ENCODE data around the gene RGR.
A peak's percentile ranks its signal among the peaks of the same experiment; 100 is the strongest.
"Not testable (repeated sequence)": the region's sequence is repeated elsewhere in the genome, so short reads cannot be mapped to it uniquely, and the experiment has no call there.

RGR gene

DNA sequence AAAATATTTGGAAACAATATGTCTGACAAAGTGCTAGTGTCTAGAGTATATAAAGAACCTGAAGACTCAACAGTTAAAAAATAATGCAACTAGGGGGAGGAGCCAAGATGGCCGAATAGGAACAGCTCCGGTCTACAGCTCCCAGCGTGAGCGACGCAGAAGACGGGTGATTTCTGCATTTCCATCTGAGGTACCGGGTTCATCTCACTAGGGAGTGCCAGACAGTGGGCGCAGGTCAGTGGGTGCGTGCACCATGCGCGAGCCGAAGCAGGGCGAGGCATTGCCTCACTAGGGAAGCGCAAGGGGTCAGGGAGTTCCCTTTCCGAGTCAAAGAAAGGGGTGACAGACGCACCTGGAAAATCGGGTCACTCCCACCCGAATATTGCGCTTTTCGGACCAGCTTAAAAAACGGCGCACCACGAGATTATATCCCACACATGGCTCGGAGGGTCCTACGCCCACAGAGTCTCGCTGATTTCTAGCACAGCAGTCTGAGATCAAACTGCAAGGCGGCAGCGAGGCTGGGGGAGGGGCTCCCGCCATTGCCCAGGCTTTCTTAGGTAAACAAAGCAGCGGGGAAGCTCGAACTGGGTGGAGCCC, 35.1 kb downstream of the RGR start:
- Histone ChIP-seq H3K4me3 (ENCODE audit: low read depth, low read length) (peak overlapping the region; percentile 55), H3K9ac (ENCODE audit: low read length) (peak overlapping the region; percentile 39)
- not testable (repeated sequence) for H3K36me3 ChIP-seq (ENCODE audit: control insufficient read depth, insufficient read depth, low read length); H3K27ac ChIP-seq (ENCODE audit: low read depth, low read length); H3K9me3 ChIP-seq (ENCODE audit: control insufficient read depth, insufficient read depth, low read depth, low read length); H3K27me3 ChIP-seq (ENCODE audit: control insufficient read depth, insufficient read depth, low read length); H3K4me1 ChIP-seq (ENCODE audit: control insufficient read depth, insufficient read depth, low read length)

DNA sequence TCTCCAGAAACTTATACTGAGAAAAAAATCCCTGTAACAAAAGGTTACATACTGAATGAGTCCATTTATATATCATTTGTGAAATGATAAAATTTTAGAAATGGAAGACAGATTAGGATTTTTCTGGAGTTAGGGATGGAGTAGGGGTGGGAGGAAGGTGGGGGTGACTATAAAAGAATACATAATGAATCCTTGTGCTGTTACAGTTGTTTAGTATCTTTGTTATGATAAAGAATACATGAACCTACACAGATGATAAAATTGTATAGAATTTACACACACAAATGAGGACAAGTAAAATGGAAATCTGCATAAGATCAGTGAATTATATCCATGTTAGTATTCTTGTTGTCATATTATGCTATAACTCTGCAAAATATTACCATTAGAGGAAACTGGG, 41.8 kb downstream of the RGR start:
- no peak overlapping the region for H3K27ac ChIP-seq (ENCODE audit: low read depth, low read length)
- H3K4me3 ChIP-seq (ENCODE audit: low read depth, low read length): no peak overlapping the region
- H3K36me3 ChIP-seq (ENCODE audit: control insufficient read depth, insufficient read depth, low read length): no peaks in the 10 kb centered on the region
- H3K27me3 ChIP-seq (ENCODE audit: control insufficient read depth, insufficient read depth, low read length): no peaks in the 10 kb centered on the region
- no peaks in the 10 kb centered on the region for H3K4me1 ChIP-seq (ENCODE audit: control insufficient read depth, insufficient read depth, low read length)
- H3K9me3 ChIP-seq (ENCODE audit: control insufficient read depth, insufficient read depth, low read depth, low read length): peaks cover 5% of the 10 kb centered on the region; the same call in 1 of the 2 replicates
- no peak overlapping the region for H3K9ac ChIP-seq (ENCODE audit: low read length)

DNA sequence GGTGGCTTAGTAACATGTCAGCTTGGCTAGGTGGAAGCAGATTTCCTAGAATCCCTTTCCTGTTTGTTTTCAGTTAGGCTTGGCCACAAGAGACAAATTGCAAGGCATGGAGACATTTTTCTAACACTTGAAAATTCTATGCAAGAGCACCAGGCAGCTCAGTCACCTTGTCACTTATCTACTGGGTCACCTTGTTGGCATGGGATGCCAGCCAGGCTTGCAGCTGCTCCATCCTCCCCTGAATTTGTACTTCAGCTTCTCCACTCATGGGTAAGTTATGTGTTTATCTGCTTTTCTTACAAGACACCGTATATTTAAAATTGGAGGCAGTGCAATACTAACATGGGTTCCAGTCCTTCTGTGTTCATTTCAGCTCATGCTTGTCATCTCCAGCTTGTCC, 43.3 kb downstream of the RGR start:
- peaks cover 5% of the 10 kb centered on the region; the same call in 1 of the 2 replicates for H3K9me3 ChIP-seq (ENCODE audit: control insufficient read depth, insufficient read depth, low read depth, low read length)
- H3K27ac ChIP-seq (ENCODE audit: low read depth, low read length): no peak overlapping the region
- H3K27me3 ChIP-seq (ENCODE audit: control insufficient read depth, insufficient read depth, low read length): no peaks in the 10 kb centered on the region
- no peaks in the 10 kb centered on the region for H3K36me3 ChIP-seq (ENCODE audit: control insufficient read depth, insufficient read depth, low read length)
- no peak overlapping the region for H3K4me3 ChIP-seq (ENCODE audit: low read depth, low read length)
- no peaks in the 10 kb centered on the region for H3K4me1 ChIP-seq (ENCODE audit: control insufficient read depth, insufficient read depth, low read length)
- no peak overlapping the region for H3K9ac ChIP-seq (ENCODE audit: low read length)

- H3K9ac ChIP-seq (ENCODE audit: low read length): no peak overlapping the region
- H3K36me3 ChIP-seq (ENCODE audit: control insufficient read depth, insufficient read depth, low read length): no peaks in the 10 kb centered on the region
- H3K4me1 ChIP-seq (ENCODE audit: control insufficient read depth, insufficient read depth, low read length): peaks cover 7% of the 10 kb centered on the region; the same call in 1 of the 2 replicates
- H3K27ac ChIP-seq (ENCODE audit: low read depth, low read length): no peak overlapping the region
- no peak overlapping the region for H3K4me3 ChIP-seq (ENCODE audit: low read depth, low read length)
- no peaks in the 10 kb centered on the region for H3K27me3 ChIP-seq (ENCODE audit: control insufficient read depth, insufficient read depth, low read length)
- peaks cover 5% of the 10 kb centered on the region; the same call in 1 of the 2 replicates for H3K9me3 ChIP-seq (ENCODE audit: control insufficient read depth, insufficient read depth, low read depth, low read length)
These were observed 44.8 kb downstream of the RGR start for GRCh38 chr10:84289521-84290200.

DNA sequence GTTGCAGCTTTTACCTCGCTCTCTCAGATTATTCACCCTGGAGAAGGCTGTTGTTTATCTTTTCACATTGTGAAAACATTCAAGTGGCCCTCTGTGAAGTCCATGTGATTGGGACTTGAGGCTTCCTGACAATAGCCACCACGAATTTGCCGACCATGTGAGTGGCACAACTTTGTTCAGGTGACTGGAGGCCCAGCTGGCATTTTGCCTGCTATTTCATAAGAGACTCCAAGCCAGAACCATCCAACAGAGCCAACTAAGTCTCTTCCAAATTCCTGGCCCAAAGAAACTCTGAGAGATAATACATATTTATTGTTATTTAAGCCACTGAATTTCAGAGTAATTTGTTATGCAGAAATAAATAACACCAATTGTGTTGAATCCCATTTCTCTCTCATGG, 45.4 kb downstream of the RGR start:
- Histone ChIP-seq H3K4me1 (ENCODE audit: control insufficient read depth, insufficient read depth, low read length) (peaks cover 7% of the 10 kb centered on the region; the same call in 1 of the 2 replicates), H3K9ac (ENCODE audit: low read length) (no peak overlapping the region), H3K4me3 (ENCODE audit: low read depth, low read length) (no peak overlapping the region), H3K9me3 (ENCODE audit: control insufficient read depth, insufficient read depth, low read depth, low read length) (peaks cover 5% of the 10 kb centered on the region; the same call in 1 of the 2 replicates), H3K27ac (ENCODE audit: low read depth, low read length) (no peak overlapping the region), H3K27me3 (ENCODE audit: control insufficient read depth, insufficient read depth, low read length) (no peaks in the 10 kb centered on the region), H3K36me3 (ENCODE audit: control insufficient read depth, insufficient read depth, low read length) (no peaks in the 10 kb centered on the region)

DNA sequence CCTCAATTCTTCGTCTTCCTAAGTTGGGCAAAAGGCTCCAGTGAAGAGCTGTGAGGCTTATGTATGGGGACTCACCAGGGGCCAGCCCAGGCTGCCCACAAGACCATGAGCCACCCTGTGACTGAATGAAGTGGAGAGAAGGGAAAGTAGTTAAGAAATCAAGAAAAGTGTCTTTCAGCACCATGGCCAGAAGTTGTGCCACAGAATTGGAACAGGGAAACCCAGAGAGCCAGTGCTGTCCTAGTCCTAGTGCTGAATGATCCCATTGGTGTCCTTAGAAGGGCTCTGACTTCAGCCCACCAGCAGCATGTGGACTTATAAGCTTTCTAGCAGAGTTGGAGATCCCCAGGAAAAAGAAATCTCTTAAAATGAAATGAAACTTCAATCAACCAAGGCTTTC, 46.5 kb downstream of the RGR start:
- H3K9ac ChIP-seq (ENCODE audit: low read length): no peak overlapping the region
- H3K4me3 ChIP-seq (ENCODE audit: low read depth, low read length): no peak overlapping the region
- H3K9me3 ChIP-seq (ENCODE audit: control insufficient read depth, insufficient read depth, low read depth, low read length): peaks cover under 1% of the 10 kb centered on the region; the same call in 1 of the 2 replicates
- H3K4me1 ChIP-seq (ENCODE audit: control insufficient read depth, insufficient read depth, low read length): peaks cover 15% of the 10 kb centered on the region
- H3K36me3 ChIP-seq (ENCODE audit: control insufficient read depth, insufficient read depth, low read length): no peaks in the 10 kb centered on the region
- no peak overlapping the region for H3K27ac ChIP-seq (ENCODE audit: low read depth, low read length)
- no peaks in the 10 kb centered on the region for H3K27me3 ChIP-seq (ENCODE audit: control insufficient read depth, insufficient read depth, low read length)

DNA sequence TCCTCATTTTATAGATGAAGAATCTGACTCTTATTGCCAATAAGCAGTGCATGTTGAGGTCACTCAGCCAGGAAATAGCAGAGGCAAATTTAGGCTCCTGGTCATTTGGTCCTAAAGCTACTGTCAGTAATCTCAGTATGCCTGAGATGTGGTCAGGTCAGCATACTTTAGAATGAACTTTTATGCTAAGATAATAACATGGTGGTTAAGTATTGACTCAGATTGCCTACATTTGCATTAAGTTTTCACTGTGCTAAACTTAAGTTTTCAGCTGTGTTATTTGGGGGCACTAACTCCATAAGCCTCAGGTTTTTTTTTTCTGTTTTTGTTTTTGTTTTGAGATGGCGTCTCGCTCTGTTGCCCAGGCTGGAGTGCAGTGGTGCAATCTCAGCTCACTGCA, 47.6 kb downstream of the RGR start:
- Histone ChIP-seq H3K27ac (ENCODE audit: low read depth, low read length) (no peak overlapping the region), H3K9ac (ENCODE audit: low read length) (no peak overlapping the region), H3K4me3 (ENCODE audit: low read depth, low read length) (no peak overlapping the region), H3K36me3 (ENCODE audit: control insufficient read depth, insufficient read depth, low read length) (no peaks in the 10 kb centered on the region), H3K4me1 (ENCODE audit: control insufficient read depth, insufficient read depth, low read length) (peaks cover 21% of the 10 kb centered on the region), H3K9me3 (ENCODE audit: control insufficient read depth, insufficient read depth, low read depth, low read length) (no peaks in the 10 kb centered on the region), H3K27me3 (ENCODE audit: control insufficient read depth, insufficient read depth, low read length) (no peaks in the 10 kb centered on the region)

GRCh38 chr10:84293171-84293570, 48.3 kb downstream of the RGR start:
- Histone ChIP-seq H3K4me3 (ENCODE audit: low read depth, low read length) (no peak overlapping the region), H3K27ac (ENCODE audit: low read depth, low read length) (no peak overlapping the region), H3K9ac (ENCODE audit: low read length) (no peak overlapping the region), H3K4me1 (ENCODE audit: control insufficient read depth, insufficient read depth, low read length) (peaks cover 21% of the 10 kb centered on the region), H3K27me3 (ENCODE audit: control insufficient read depth, insufficient read depth, low read length) (no peaks in the 10 kb centered on the region), H3K36me3 (ENCODE audit: control insufficient read depth, insufficient read depth, low read length) (no peaks in the 10 kb centered on the region), H3K9me3 (ENCODE audit: control insufficient read depth, insufficient read depth, low read depth, low read length) (no peaks in the 10 kb centered on the region)

DNA sequence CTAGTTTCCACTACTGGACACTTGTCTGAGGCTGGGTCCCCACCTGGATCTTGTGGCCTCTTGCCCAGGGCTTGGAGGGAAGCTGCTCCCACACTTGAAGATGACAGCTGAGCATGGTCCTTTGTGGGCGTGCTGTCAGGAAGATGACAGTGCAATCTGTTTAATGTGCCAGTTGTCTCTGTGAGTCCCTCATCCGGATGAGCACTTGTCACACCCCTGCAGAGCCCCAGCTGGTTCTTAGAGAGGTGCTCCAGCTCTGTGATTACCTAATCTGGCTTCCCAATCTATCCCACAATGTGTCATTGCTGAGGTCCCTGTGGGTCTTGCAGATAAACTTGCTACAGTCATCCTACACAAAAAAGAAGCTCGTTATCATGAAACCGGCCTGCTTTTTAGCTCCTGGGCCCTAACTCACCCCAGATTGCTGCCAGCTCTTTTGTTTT, 48.7 kb downstream of the RGR start:
- H3K9ac ChIP-seq (ENCODE audit: low read length): no peak overlapping the region

GRCh38 chr10:84294766-84295447, 50.1 kb downstream of the RGR start:
- Histone ChIP-seq H3K27me3 (ENCODE audit: control insufficient read depth, insufficient read depth, low read length) (no peaks in the 10 kb centered on the region), H3K4me1 (ENCODE audit: control insufficient read depth, insufficient read depth, low read length) (peaks cover 21% of the 10 kb centered on the region), H3K9ac (ENCODE audit: low read length) (no peak overlapping the region), H3K36me3 (ENCODE audit: control insufficient read depth, insufficient read depth, low read length) (no peaks in the 10 kb centered on the region), H3K4me3 (ENCODE audit: low read depth, low read length) (no peak overlapping the region), H3K9me3 (ENCODE audit: control insufficient read depth, insufficient read depth, low read depth, low read length) (no peaks in the 10 kb centered on the region), H3K27ac (ENCODE audit: low read depth, low read length) (no peak overlapping the region)

More for the DNA sequence above, 48.7 kb downstream of the RGR start:
- no peak overlapping the region for H3K4me3 ChIP-seq (ENCODE audit: low read depth, low read length)
- H3K27me3 ChIP-seq (ENCODE audit: control insufficient read depth, insufficient read depth, low read length): no peaks in the 10 kb centered on the region
- no peak overlapping the region for H3K27ac ChIP-seq (ENCODE audit: low read depth, low read length)
- no peaks in the 10 kb centered on the region for H3K36me3 ChIP-seq (ENCODE audit: control insufficient read depth, insufficient read depth, low read length)
- no peaks in the 10 kb centered on the region for H3K9me3 ChIP-seq (ENCODE audit: control insufficient read depth, insufficient read depth, low read depth, low read length)
- H3K4me1 ChIP-seq (ENCODE audit: control insufficient read depth, insufficient read depth, low read length): peaks cover 21% of the 10 kb centered on the region

Measured in HUES6 (cell line).